Measurements from ENCODE around the gene TIMM8B. TPM values are rescaled to one million over a fixed set of nuclear protein-coding genes. Genes with fewer than 3 reads are reported as not detected.

Gene TIMM8B
- total and polyA plus RNA-seq, 9 of the 15 experiments (the other 6 are each of a cell fraction or from before 2014, with no cell fraction given), result 95.8 to 338 (median 145) TPM

DNA sequence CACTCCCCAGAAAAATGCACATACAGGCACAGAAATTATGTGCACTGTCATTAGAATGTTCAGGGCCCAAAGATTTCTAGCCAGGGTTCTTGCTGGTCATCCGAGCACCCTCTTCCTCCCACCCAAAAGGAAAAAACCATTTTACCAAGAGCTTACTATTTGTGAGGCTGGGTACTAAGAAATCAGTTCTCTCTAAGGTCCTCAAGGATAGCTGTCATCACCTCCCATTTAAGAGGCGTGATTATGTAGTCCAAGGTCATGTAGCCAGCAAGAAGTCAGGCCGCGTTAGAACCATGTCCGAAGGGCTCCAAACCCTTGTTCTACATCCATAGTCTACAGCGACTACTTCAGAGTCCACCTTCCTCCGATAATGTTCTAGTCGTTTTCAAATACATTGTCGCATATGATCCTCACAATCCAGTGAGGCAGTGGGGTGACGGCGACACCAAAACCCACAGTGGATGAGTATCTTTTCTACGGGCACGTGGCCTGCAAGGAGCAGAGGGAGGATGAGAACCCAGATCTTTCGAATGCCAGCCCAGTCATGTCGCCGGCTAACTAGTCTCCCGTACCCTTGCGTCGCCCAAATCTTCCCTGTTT, 634 bp downstream of the TIMM8B start (continued):
- 0 out of 2 replicates have a peak, but pooled peaks have one; percentile 23 for TF ChIP-seq MIER1 (IDR thresholded peaks at IDR 0.05; ENCODE audit: low read depth)
- TF ChIP-seq MLLT1 (IDR thresholded peaks at IDR 0.05), result no peak
- TF ChIP-seq ZFX (CRISPR knock-in tag; IDR thresholded peaks at IDR 0.05), result peak; percentile 39; the same call in 1 of the 2 replicates
- TF ChIP-seq TCF15 (CRISPR knock-in tag; IDR thresholded peaks at IDR 0.05), result no peak
- no peak for TF ChIP-seq POLR2G (IDR thresholded peaks at IDR 0.05; ENCODE audit: low read depth, low read length)
- no peak for TF ChIP-seq BDP1 (IDR thresholded peaks at IDR 0.05; ENCODE audit: insufficient read depth, insufficient read length)
- no peak for TF ChIP-seq ZNF785 (CRISPR knock-in tag; IDR thresholded peaks at IDR 0.05)
- TF ChIP-seq HMG20B (CRISPR knock-in tag; IDR thresholded peaks at IDR 0.05), result no peak
- no peak for TF ChIP-seq SREBF2 (CRISPR knock-in tag; IDR thresholded peaks at IDR 0.05)
- no peak for TF ChIP-seq NR2F6 (CRISPR knock-in tag; IDR thresholded peaks at IDR 0.05)
- TF ChIP-seq, protein P1, sequence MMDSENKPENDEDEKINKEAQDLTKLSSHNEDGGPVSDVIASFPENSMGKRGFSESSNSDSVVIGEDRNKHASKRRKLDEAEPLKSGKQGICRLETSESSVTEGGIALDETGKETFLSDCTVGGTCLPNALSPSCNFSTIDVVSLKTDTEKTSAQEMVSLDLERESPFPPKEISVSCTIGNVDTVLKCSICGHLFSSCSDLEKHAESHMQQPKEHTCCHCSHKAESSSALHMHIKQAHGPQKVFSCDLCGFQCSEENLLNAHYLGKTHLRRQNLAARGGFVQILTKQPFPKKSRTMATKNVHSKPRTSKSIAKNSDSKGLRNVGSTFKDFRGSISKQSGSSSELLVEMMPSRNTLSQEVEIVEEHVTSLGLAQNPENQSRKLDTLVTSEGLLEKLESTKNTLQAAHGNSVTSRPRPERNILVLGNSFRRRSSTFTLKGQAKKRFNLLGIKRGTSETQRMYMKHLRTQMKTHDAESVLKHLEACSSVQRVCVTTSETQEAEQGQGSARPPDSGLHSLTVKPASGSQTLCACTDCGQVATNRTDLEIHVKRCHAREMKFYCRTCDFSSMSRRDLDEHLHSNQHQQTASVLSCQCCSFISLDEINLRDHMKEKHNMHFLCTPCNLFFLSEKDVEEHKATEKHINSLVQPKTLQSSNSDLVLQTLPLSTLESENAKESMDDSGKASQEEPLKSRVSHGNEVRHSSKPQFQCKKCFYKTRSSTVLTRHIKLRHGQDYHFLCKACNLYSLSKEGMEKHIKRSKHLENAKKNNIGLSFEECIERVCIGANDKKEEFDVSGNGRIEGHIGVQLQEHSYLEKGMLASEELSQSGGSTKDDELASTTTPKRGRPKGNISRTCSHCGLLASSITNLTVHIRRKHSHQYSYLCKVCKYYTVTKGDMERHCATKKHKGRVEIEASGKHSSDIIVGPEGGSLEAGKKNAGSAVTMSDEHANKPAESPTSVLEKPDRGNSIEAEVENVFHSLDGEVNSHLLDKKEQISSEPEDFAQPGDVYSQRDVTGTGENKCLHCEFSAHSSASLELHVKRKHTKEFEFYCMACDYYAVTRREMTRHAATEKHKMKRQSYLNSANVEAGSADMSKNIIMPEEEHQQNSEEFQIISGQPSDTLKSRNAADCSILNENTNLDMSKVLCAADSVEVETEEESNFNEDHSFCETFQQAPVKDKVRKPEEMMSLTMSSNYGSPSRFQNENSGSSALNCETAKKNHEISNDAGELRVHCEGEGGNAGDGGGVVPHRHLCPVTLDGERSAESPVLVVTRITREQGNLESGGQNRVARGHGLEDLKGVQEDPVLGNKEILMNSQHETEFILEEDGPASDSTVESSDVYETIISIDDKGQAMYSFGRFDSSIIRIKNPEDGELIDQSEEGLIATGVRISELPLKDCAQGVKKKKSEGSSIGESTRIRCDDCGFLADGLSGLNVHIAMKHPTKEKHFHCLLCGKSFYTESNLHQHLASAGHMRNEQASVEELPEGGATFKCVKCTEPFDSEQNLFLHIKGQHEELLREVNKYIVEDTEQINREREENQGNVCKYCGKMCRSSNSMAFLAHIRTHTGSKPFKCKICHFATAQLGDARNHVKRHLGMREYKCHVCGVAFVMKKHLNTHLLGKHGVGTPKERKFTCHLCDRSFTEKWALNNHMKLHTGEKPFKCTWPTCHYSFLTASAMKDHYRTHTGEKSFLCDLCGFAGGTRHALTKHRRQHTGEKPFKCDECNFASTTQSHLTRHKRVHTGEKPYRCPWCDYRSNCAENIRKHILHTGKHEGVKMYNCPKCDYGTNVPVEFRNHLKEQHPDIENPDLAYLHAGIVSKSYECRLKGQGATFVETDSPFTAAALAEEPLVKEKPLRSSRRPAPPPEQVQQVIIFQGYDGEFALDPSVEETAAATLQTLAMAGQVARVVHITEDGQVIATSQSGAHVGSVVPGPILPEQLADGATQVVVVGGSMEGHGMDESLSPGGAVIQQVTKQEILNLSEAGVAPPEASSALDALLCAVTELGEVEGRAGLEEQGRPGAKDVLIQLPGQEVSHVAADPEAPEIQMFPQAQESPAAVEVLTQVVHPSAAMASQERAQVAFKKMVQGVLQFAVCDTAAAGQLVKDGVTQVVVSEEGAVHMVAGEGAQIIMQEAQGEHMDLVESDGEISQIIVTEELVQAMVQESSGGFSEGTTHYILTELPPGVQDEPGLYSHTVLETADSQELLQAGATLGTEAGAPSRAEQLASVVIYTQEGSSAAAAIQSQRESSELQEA (IDR thresholded peaks at IDR 0.05; ENCODE audit: low read depth), result no peak
- peak; percentile 77; the same call in 1 of the 2 replicates for TF ChIP-seq CC2D1A (IDR thresholded peaks at IDR 0.05)
- TF ChIP-seq MYNN (IDR thresholded peaks at IDR 0.05), result no peak
- TF ChIP-seq MYNN (CRISPR knock-in tag; IDR thresholded peaks at IDR 0.05), result no peak
- TF ChIP-seq, protein P2, sequence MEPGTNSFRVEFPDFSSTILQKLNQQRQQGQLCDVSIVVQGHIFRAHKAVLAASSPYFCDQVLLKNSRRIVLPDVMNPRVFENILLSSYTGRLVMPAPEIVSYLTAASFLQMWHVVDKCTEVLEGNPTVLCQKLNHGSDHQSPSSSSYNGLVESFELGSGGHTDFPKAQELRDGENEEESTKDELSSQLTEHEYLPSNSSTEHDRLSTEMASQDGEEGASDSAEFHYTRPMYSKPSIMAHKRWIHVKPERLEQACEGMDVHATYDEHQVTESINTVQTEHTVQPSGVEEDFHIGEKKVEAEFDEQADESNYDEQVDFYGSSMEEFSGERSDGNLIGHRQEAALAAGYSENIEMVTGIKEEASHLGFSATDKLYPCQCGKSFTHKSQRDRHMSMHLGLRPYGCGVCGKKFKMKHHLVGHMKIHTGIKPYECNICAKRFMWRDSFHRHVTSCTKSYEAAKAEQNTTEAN (CRISPR knock-in tag; IDR thresholded peaks at IDR 0.05), result no peak
- TF ChIP-seq, protein P3, sequence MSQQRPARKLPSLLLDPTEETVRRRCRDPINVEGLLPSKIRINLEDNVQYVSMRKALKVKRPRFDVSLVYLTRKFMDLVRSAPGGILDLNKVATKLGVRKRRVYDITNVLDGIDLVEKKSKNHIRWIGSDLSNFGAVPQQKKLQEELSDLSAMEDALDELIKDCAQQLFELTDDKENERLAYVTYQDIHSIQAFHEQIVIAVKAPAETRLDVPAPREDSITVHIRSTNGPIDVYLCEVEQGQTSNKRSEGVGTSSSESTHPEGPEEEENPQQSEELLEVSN (IDR thresholded peaks at IDR 0.05; ENCODE audit: borderline replicate concordance in 1 of 2, extremely low read depth in 1 of 2, insufficient read depth in 1 of 2, insufficient read length in 1 of 2, low read depth in 1 of 2, low read length in 1 of 2, poor library complexity in 1 of 2, severe bottlenecking in 1 of 2), result peak in 1 of 2 experiments; percentile 40
